ENCODE measurements around the gene OR4K2.
"Not testable (repeated sequence)": the region's sequence is repeated elsewhere in the genome, so short reads cannot be mapped to it uniquely, and the experiment has no call there.

OR4K2 gene, protein sequence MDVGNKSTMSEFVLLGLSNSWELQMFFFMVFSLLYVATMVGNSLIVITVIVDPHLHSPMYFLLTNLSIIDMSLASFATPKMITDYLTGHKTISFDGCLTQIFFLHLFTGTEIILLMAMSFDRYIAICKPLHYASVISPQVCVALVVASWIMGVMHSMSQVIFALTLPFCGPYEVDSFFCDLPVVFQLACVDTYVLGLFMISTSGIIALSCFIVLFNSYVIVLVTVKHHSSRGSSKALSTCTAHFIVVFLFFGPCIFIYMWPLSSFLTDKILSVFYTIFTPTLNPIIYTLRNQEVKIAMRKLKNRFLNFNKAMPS

DNA sequence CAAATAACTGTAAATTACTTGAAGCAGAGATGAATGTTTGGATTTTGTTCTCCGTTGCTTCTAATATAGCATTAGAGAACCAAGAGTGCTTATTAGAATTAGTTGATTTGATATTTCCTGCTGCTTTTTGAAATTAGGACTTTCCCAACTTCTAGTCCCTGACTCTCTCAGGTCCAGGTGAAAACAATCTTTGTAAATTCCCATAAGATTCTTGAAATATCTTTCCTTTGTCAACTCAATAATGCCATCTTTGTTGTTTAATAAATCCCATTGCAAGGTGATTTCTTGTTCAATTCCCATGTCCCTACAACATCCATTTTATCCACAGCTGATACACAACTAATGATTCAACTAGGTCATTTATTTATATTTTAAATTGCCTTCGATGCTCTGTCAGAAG lies at the start of gene OR4K2:
TSS of gene OR4K2 (plus strand) at position 301 of the 400 bp plus-strand sequence. CDS start 1,126 bp downstream, outside the sequence.
- no peak for DNase-seq

DNA sequence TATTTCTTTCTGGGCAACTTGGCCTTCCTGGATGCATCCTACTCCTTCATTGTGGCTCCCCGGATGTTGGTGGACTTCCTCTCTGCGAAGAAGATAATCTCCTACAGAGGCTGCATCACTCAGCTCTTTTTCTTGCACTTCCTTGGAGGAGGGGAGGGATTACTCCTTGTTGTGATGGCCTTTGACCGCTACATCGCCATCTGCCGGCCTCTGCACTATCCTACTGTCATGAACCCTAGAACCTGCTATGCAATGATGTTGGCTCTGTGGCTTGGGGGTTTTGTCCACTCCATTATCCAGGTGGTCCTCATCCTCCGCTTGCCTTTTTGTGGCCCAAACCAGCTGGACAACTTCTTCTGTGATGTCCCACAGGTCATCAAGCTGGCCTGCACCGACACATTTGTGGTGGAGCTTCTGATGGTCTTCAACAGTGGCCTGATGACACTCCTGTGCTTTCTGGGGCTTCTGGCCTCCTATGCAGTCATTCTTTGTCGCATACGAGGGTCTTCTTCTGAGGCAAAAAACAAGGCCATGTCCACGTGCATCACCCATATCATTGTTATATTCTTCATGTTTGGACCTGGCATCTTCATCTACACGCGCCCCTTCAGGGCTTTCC lies 47.2 kb upstream of the OR4K2 start:
- DNase-seq: not testable (repeated sequence)

DNA sequence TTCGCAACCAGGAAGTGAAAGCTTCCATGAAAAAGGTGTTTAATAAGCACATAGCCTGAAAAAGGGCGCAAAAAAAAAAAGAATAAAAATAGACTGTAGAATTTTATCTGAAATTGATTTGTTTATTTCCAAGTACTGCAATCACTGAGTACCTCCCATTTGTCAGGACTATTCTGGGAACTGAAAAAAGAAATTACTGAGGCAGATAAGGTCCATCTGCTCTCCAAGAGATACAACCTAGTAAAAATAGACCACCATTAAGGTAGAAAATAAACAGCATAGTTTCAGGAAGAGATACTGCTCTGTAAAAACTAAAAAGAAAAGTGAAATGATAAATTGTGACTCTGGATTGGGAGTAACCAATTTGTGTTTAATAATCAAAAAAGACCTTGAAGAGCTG lies 46.6 kb upstream of the OR4K2 start:
- DNase-seq: no peak

DNA sequence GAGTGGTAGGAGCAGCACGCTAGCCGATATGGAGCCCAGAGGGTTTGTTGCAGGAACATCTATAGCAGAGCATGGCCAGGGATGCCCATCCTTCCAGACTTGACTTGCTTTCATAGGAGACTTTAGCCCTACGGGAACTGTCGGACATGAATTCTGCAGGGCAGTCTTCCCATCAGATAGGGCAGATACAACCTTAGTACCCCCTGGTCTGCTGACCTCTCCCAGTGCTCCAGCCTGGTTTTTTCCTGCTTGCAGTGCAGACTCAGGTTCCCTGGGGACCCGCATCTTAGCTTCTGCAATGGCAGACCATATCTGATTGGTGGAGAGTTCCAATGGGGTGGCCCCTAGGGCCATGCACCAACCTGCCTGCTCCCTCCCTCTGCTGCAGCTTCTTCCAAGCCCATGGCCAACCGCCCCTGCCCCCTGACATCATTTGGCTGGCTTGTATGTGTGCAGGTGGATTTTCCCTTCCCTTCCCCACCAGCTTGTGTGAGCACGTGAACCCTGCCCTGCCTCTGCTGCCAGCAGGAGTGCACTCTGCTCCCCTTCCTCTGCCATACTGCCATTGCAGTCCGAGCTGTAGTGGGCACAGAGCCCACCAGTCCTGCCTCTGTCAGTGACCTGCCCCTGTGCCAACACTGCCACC lies 40.6 kb upstream of the OR4K2 start:
- DNase-seq: not testable (repeated sequence)

DNA sequence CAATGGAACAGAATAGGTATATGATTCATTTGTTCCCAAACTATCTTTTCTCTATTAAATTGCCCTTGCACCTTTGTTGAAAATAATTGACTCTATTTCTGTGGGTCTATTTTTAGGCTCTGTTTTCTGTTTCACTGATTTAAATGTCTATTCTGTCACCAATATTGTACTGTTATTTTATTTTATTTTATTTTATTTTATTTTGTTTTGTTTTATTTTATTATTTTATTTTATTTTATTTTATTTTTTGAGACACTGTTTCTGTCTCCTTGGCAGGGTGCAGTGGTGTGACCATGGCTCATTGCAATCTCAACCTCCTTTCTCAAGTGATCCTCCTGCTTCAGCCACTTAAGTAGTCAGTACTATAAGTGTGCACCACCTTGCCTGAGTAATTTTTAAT lies 36.5 kb upstream of the OR4K2 start:
- no peak for DNase-seq

DNA sequence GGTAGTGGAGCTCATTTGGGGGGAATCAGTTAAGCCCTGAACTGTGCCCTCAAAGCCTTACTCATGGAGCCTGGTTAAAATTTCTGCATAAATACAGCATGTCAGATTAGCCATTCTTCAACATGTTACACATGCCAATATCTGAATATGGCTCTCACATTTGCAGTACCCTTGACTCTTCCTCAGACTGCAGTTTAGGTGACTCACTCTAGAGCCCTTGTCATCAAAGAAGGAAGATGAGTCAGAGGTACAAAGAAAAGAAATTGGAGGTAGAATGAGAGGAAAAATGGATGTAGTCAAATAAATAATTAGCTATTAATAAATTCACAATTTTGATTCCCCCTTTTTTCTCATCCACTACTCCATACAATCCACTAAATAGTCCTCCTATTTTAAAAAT lies 23.6 kb upstream of the OR4K2 start:
- peak; percentile 51 for DNase-seq

DNA sequence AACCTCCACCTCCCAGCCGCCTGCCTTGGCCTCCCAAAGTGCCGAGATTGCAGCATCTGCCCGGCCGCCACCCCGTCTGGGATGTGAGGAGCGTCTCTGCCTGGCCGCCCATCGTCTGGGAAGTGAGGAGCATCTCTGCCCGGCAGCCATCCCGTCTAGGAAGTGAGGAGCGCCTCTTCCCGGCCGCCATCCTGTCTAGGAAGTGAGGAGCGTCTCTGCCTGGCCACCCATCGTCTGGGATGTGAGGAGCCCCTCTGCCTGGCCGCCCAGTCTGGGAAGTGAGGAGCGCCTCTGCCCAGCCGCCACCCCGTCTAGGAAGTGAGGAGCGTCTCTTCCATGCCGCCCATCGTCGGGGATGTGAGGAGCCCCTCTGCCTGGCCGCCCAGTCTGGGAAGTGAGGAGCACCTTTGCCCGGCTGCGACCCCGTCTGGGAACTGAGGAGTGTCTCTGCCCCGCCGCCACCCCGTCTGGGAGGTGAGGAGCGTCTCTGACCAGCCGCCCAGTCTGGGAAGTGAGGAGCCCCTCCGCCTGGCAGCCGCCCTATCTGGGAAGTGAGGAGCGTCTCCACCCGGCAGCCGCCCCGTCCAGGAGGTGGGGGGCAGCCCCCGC lies 8.8 kb upstream of the OR4K2 start:
- not testable (repeated sequence) for DNase-seq

DNA sequence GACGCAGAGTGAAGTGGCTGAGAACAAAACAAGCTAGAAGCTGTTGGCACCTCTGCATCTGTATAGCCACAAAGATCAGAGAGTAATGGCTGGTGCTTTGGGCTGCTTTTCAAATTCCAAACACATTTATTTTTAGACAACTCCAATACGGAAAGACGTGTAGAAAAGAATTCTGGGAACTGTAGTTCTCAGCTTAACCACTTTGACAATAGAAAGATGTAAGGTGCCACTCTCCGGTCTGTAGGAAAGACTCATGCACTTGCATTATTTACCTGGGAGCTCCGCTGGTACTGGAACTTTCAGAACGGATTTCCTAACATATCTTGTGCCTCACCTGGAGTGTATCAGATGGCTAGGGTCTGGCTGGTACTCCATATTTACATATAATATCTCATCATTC lies 1.8 kb upstream of the OR4K2 start:
- DNase-seq: no peak

DNA sequence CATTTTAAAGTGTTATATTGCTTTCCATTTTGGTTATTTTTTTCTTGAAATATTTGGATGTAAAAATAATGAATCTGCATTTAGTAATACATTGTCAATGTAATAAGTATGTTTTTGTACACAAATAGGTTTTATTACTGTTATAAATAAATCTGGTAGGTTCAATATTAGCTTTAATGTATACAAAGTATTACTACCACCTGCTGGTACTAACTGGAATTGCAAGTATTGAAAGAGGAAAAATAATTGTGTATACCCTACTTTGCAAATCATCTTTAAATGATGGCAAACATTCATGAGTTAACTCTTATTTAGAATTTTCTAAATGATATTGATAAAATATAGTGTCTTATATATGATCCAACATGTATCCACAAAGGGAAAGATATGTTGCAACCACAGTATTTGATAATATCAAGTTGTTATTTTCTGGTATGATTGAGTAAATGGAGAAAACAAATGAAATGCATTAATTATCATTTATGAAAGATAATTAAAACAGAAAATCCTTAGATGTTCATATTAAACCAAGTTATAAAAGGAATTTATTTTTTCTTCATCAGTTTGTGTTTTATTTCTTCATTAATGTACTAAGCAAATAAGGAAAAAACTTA lies 3.2 kb downstream of the OR4K2 start:
- peak; percentile 8 for DNase-seq

DNA sequence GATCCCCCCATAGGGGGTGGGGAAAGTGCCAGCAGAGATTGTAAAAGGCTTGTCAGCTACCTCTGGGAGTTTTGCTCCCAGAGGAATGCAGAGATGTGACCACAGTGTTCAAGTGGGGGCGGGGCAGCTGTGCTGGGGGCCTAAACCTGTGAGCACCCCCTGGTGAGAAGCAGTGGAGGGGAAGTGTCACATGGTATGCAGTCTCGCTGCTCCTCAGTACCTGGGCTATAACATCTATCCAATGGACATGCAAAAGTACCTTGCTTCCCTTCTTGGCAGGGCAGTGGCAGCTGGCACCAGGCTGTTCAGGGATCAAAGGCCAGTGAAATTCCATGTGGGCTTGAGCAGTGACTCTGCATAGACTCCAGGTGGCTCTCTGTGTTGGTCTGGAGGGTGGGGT lies 20.3 kb downstream of the OR4K2 start:
- DNase-seq: no peak

DNA sequence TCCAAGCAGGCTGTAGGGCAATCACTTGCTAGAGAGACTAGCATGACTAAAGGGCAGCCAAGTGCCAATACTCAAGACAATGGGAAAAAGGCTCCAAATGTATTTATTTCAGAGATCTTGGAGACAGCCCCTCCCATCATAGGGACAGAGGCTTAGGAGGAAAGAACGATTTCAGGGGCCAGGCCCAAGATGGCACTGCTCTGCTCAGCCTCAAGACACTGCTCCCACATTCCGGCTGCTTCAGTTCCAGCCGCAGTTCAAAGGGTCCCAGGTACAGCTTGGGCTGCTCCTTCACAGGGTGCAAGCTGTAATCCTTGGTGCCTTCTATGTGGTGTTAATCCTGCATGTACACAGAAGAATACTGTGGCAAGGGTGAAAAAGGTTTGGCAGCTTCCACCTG lies 26.1 kb downstream of the OR4K2 start:
- no peak for DNase-seq

DNA sequence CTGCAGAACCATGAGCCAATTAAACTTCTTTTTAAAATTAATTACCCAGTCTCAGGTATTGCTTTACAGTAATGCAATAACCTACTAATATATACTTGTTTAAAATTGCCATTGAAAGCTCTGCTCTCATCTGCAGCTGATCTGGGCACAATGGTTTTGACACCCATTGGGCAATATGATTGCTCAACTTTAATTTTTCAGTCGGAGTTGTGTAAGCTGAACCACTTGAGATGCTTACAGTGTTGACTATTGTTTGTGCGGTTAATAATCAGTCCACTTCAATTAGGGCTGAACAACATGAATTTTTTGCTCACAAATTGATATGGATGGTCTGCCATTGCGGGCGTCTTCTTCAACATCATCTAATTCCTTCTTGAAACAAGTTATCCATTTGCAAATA lies 27.5 kb downstream of the OR4K2 start:
- no peak for DNase-seq

DNA sequence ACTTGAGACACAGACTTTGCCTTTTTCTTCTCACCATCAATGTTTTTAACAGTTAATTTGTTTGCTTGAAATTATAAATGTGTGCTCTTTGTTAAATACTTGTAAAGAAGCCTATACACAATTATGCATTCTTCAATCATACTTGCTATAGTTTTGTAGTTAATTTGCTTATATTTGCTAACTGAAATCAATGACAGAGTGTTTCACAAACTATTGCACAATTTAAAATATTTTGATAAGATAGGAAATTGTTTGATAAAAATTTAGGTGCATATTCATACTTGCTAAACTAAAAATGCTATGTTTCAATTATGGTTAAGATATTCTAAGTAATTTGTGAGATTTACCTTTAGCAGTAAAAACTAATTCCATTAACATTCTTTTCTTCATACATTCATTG lies 31.7 kb downstream of the OR4K2 start:
- no peak for DNase-seq

DNA sequence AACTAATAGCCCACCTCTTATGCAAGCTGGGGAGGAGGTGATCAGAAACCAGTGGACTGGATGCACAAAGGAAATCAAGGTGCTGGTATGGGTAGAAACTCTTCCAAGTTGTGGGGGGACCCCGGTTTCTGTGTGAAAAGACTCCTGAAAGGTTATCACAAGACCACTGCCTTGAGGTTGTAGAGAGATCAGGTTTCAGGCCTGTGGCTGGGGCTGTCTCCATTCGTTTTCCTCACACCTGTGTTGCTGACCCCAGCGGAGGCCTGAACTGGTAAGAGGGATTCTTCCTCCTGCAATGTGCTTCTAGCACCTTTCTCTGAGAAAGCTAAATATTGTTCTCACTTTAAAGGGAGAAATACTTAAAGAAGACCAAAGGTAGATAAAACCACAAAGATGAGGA lies 36.2 kb downstream of the OR4K2 start:
- DNase-seq: no peak

DNA sequence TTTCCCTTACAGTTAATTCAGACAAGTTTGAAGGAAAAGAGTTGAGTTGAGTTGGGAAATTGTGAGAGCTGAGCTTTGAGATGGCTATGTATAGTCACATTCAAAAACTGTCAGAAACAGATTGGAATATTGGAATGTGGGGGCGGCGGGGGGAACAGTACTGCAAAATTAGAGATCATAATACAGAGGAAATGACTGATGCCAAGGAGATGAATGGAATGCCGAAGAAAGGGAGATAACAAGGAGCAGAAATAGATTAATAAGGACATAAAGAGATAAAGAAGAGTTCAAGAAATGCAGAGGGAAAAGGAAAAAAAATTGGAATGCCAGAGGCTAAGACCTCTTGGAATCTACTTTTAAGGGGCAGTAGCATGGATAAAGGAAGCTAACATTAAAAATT lies 42.3 kb downstream of the OR4K2 start:
- peak; percentile 75 for DNase-seq

DNA sequence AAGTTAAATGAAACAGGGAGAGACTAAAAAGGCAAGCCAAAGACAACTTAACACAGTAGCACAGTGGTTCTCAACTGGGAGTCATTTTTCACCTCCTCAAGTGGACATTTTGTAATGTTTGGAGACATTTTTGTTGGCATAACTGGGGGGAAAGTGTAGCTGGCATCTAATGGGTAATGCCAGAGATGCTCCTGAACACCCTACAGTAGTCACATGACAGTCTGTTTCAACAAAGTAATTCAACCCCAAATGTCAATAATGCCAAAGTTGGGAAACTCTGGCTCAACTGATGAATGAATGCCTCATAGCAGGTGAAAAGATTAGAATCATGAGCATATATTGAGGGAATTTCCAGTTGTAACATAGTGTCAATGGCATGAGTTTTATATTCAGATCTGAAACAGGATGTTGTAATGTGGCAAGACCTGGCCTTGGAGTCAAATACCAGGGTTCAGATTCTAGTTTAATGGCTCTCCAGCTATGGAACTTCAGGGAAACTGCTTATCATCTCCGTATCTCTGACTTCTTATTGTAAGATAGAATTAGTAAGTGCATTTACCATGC lies 43.1 kb downstream of the OR4K2 start:
- peak; percentile 72 for DNase-seq

DNA sequence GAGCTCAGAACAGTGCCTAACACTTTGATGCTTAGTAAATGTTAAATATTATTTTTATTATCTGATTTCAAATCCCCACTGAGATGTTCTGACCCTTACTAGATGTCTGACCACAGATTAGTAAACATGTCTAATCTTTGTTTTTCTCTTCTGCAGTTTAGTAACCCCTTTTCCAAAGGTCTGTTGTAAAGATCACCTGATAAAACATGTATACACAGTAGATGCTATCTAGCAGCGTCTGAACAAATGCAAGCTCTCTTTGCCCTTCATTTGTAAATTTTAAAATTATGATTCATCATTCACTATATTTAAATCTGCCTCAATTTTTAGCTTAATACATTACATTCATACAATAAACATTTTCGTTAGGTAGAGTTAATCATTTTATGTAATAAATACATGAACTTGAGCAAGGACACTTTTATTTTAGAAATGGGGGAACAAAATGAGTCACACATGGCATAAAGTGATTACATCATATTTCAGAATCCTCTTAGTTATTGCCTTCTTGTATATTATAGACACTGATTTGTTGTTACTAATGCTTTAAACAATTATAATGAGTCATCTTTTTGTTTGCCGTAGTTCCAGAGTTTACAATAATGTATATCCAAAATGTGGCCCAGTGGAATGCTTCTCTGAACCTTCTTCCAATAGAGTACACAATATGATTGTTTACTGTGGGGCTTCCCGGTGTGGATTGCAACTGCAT lies 43.8 kb downstream of the OR4K2 start:
- DNase-seq: no peak

DNA sequence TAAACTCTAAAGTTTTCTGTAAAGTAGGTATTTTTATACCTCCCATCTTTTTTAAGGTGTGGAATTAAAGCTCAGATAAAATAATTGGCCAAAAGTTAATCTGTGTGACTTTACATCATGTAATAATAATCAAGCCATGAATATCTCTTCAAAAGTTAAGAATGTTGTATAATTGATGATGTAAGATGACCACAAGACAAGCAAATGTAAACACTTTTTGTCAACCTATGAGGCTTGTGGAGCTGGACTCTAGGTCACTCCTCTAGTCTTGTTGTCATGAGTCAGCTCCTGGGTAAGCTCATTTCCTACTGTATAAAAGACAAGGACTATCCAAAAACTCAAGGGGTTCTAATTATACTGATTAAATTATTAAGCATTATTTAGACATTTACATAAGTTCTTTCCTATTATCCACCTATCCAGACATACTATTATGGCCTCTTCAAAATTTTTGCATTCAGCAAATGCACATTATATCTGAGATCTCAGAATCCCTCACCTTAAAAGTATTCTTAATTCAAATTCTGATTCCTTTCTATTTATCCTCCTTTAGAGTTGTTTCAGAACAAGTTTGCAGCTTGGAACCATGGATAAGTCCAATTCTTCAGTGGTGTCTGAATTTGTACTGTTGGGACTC lies 45.2 kb downstream of the OR4K2 start, which contains the start of gene OR4K5:
TSS of gene OR4K5 (plus strand) at position 587 of the 637 bp plus-strand sequence. CDS start at position 587, 0 bp downstream.
- DNase-seq: peak; percentile 76

DNA sequence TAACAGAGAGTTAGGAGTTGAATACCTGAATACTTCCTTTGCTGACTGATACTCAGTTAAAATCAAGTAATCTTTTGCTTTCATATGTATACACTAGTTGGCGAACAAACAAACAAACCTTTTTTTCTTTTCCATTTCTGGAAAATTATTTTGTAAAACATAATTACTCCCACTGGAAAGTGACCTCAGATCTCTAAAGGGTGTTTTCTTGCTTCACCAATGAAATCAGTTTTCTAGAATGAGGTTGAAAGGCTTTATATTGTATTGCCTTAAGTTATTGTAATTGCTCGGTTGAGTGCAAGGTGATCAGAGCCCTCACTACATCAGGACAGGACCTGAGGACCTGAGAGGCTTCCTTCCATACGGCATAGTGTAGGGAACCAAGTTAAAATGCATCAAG lies 55.7 kb downstream of the OR4K2 start, which contains the start of gene OR4K1:
TSS of gene OR4K1 (plus strand) at position 301 of the 400 bp plus-strand sequence. CDS start 4,750 bp downstream, outside the sequence.
- DNase-seq: no peak
